GM23338 (cell line): ENCODE measurements around the gene DDX54. TPM values are rescaled to one million over a fixed set of nuclear protein-coding genes. Genes with fewer than 3 reads are reported as not detected.

Source experiments
- ATAC-seq: fragments of 200-7000 bp; cut with Tn5 transposase; 3 replicates; pipeline ENCODE4 v1.9.1; 2020
- DNase-seq: peaks from one replicate; pipeline ENCODE4 v3.0.0-alpha.2; 2015; ENCODE audit warnings: low spot score
- H2AFZ ChIP-seq: fragments of 200-600 bp; sonication (generic); 2 replicates; pipeline ENCODE4 v1.8.0; 2016; ENCODE audit warnings: antibody characterized with exemption, mild to moderate bottlenecking, moderate library complexity
- H3F3A ChIP-seq: fragments of 200-600 bp; sonication (generic); replicated peaks from 2 replicates; pipeline ENCODE4 v1.8.0; 2017; ENCODE audit warnings: antibody characterized with exemption, mixed run types, low read depth
- H3K27ac ChIP-seq: fragments of 200-600 bp; sonication (generic); 2 replicates; pipeline ENCODE4 v1.6.1; 2016; ENCODE audit warnings: low read depth
- H3K27me3 ChIP-seq: fragments of 200-600 bp; sonication (generic); 2 replicates; pipeline ENCODE4 v1.8.0; 2016; ENCODE audit warnings: mild to moderate bottlenecking, mixed run types, moderate library complexity; ENCODE audit not compliant: insufficient read depth
- H3K36me3 ChIP-seq: fragments of 200-600 bp; sonication (generic); 2 replicates; pipeline ENCODE4 v1.8.0; 2016; ENCODE audit warnings: mild to moderate bottlenecking; ENCODE audit not compliant: insufficient read depth
- H3K4me1 ChIP-seq: fragments of 200-600 bp; sonication (generic); 2 replicates; pipeline ENCODE4 v1.8.0; 2016; ENCODE audit warnings: mild to moderate bottlenecking, moderate library complexity; ENCODE audit not compliant: insufficient read depth
- H3K4me2 ChIP-seq: fragments of 200-600 bp; sonication (generic); 2 replicates; pipeline ENCODE4 v1.7.1; 2017; ENCODE audit warnings: mixed run types
- H3K4me3 ChIP-seq: fragments of 200-600 bp; sonication (generic); 2 replicates; pipeline ENCODE4 v1.6.1; 2016; ENCODE audit warnings: mixed run types
- H3K79me2 ChIP-seq: fragments of 200-600 bp; sonication (generic); replicated peaks from 2 replicates; pipeline ENCODE4 v1.8.0; 2017; ENCODE audit warnings: mild to moderate bottlenecking; ENCODE audit not compliant: insufficient read depth
- H3K9me2 ChIP-seq: fragments of 200-600 bp; sonication (generic); 2 replicates; pipeline ENCODE4 v1.8.0; 2017; ENCODE audit not compliant: insufficient read depth
- H4K20me1 ChIP-seq: fragments of 200-600 bp; sonication (generic); replicated peaks from 2 replicates; pipeline ENCODE4 v1.8.0; 2017; ENCODE audit warnings: mild to moderate bottlenecking; ENCODE audit not compliant: insufficient read depth
- H3K27ac Mint-ChIP-seq: 2 replicates; pipeline ENCODE4 v1.8.0; 2020; ENCODE audit warnings: inconsistent platforms, mild to moderate bottlenecking, moderate library complexity, mixed read lengths
- H3K27me3 Mint-ChIP-seq: 3 replicates; pipeline ENCODE4 v1.8.0; 2022; ENCODE audit warnings: low read depth, mild to moderate bottlenecking, moderate library complexity, mixed read lengths, inconsistent platforms; ENCODE audit not compliant: insufficient read depth, poor library complexity
- H3K36me3 Mint-ChIP-seq: 3 replicates; pipeline ENCODE4 v1.8.0; 2021; ENCODE audit warnings: low read depth, mild to moderate bottlenecking, inconsistent platforms, moderate library complexity, mixed read lengths
- H3K4me1 Mint-ChIP-seq: 3 replicates; pipeline ENCODE4 v1.8.0; 2020; ENCODE audit warnings: mild to moderate bottlenecking, inconsistent platforms, mixed read lengths
- H3K4me3 Mint-ChIP-seq: 3 replicates; pipeline ENCODE4 v1.8.0; 2021; ENCODE audit warnings: moderate library complexity, mild to moderate bottlenecking, inconsistent platforms, mixed read lengths
- H3K9me3 Mint-ChIP-seq: 3 replicates; pipeline ENCODE4 v1.8.0; 2020; ENCODE audit warnings: moderate library complexity, mild to moderate bottlenecking, inconsistent platforms, mixed read lengths
- CREB1 ChIP-seq: fragments of 250-450 bp; sonication (Bioruptor Pico); IDR thresholded peaks from 2 replicates; pipeline ENCODE4 v1.5.0; 2020; ENCODE audit warnings: low read depth, mild to moderate bottlenecking, moderate library complexity
- CTCF ChIP-seq, 2 experiments: fragments of 200-600 bp in 1 of 2; sonication (generic) in 1 of 2; conservative IDR thresholded peaks; 2 replicates each; pipeline versions ENCODE4 v1.5.1 to v1.6.1; 2016 to 2017; ENCODE audit warnings: antibody characterized with exemption in 2 of 2, low read depth in 2 of 2, mild to moderate bottlenecking in 2 of 2, moderate library complexity in 1 of 2
- ETS1 ChIP-seq: IDR thresholded peaks from 2 replicates; pipeline ENCODE4 v1.6.1; 2016; ENCODE audit warnings: antibody characterized with exemption
- EZH2 ChIP-seq: fragments of 200-600 bp; sonication (generic); IDR thresholded peaks from one replicate; pipeline ENCODE4 v1.8.0; 2017; ENCODE audit warnings: antibody characterized with exemption, mild to moderate bottlenecking, low read depth; ENCODE audit not compliant: unreplicated experiment
- EZH2phosphoT487 ChIP-seq: fragments of 200-600 bp; sonication (generic); IDR thresholded peaks from one replicate; pipeline ENCODE4 v1.8.1; 2018; ENCODE audit warnings: antibody characterized with exemption; ENCODE audit not compliant: unreplicated experiment
- JUNB ChIP-seq: IDR thresholded peaks from one replicate; pipeline ENCODE4 v1.6.1; 2016; ENCODE audit warnings: antibody characterized with exemption; ENCODE audit not compliant: unreplicated experiment
- NANOG ChIP-seq: IDR thresholded peaks from 2 replicates; pipeline ENCODE4 v1.6.1; 2016; ENCODE audit warnings: antibody characterized with exemption, borderline replicate concordance
- POLR2AphosphoS5 ChIP-seq: IDR thresholded peaks from 2 replicates; pipeline ENCODE4 v1.6.1; 2016; ENCODE audit warnings: antibody characterized with exemption, low read depth
- REST ChIP-seq: IDR thresholded peaks from one replicate; pipeline ENCODE4 v1.6.1; 2018; ENCODE audit warnings: antibody characterized with exemption; ENCODE audit not compliant: unreplicated experiment
- STAT1 ChIP-seq: IDR thresholded peaks from one replicate; pipeline ENCODE4 v1.6.1; 2016; ENCODE audit warnings: antibody characterized with exemption; ENCODE audit not compliant: unreplicated experiment
- ZNF114 ChIP-seq: fragments of 250-450 bp; sonication (Bioruptor Pico); IDR thresholded peaks from 2 replicates; pipeline ENCODE4 v1.5.0; 2020; ENCODE audit warnings: mild to moderate bottlenecking, moderate library complexity
- ZNF331 ChIP-seq: fragments of 250-450 bp; sonication (Bioruptor Pico); IDR thresholded peaks from 2 replicates; pipeline ENCODE4 v1.5.0; 2020; ENCODE audit warnings: low read depth, mild to moderate bottlenecking, moderate library complexity
- ZNF462 ChIP-seq: fragments of 250-450 bp; sonication (Bioruptor Pico); IDR thresholded peaks from 2 replicates; pipeline ENCODE4 v1.5.0; 2020; ENCODE audit warnings: mild to moderate bottlenecking, moderate library complexity
- polyA plus RNA-seq: library from polyadenylated mRNA; unstranded; fragments of >200 nt; fragmentation: Nextera tagmentation; extraction: Ambion mirVana; gene quantifications from 2 replicates; pipeline ENCODE4 v1.2.1, GENCODE V29; 2016
- total RNA-seq: library from RNA; depleted of rRNA; stranded (reverse); fragments of >200 nt; shearing (Covaris generic); gene quantifications from 2 replicates; pipeline ENCODE4 v1.2.3, GENCODE V29; 2014

DDX54 gene
- total and polyA plus RNA-seq, 2 experiments from 2014 or later = 84.1 to 89.4 TPM

GRCh38 chr12:113191227-113191626 is 5.9 kb upstream of the DDX54 start:
- peaks cover 14% of the 10 kb centered on the region for H3K79me2 ChIP-seq
- DNase-seq = no peak
- Mint-ChIP-seq H3K27ac (no peak overlapping the region), H3K4me3 (no peak overlapping the region), H3K4me1 (peaks cover 14% of the 10 kb centered on the region), H3K36me3 (peaks cover 48% of the 10 kb centered on the region), H3K9me3 (no peaks in the 10 kb centered on the region), H3K27me3 (peaks cover 11% of the 10 kb centered on the region)
- peaks cover 1% of the 10 kb centered on the region; the same call in 1 of the 2 replicates for H3K4me1 ChIP-seq
- H3K4me2 ChIP-seq = no peak overlapping the region
- H3K27ac ChIP-seq = no peak overlapping the region
- no peaks in the 10 kb centered on the region for H3K27me3 ChIP-seq
- H4K20me1 ChIP-seq = peaks cover 17% of the 10 kb centered on the region
- no peaks in the 10 kb centered on the region for H3K9me2 ChIP-seq
- no peak overlapping the region for H3K4me3 ChIP-seq
- no peak for ATAC-seq
- H2AFZ ChIP-seq = no peak overlapping the region
- no peak for TF ChIP-seq CTCF (conservative IDR thresholded peaks at IDR 0.05; ENCODE audit: low read depth in 2 of 2)
- TF ChIP-seq ZNF462 (CRISPR knock-in tag) = no peak
- no peak for TF ChIP-seq ZNF114 (CRISPR knock-in tag)
- no peak for TF ChIP-seq JUNB
- no peak for TF ChIP-seq ZNF331 (CRISPR knock-in tag)
- no peak for TF ChIP-seq POLR2AphosphoS5
- no peak for TF ChIP-seq NANOG
- no peak for TF ChIP-seq ETS1
- no peak for TF ChIP-seq CREB1
- no peak for TF ChIP-seq EZH2phosphoT487
- TF ChIP-seq REST = no peak
- TF ChIP-seq STAT1 = no peak
- no peak for TF ChIP-seq EZH2
- no peaks in the 10 kb centered on the region for H3F3A ChIP-seq
- peaks cover 4% of the 10 kb centered on the region; the same call in 1 of the 2 replicates for H3K36me3 ChIP-seq
